Smooth muscle cell (in vitro differentiated cells): ENCODE measurements around the gene RAB14. TPM values are rescaled to one million over a fixed set of nuclear protein-coding genes. Genes with fewer than 3 reads are reported as not detected.

ENCODE experiments used
- DNase-seq: peaks from one replicate; lab custom pipeline; 2025; ENCODE audit not compliant: unreplicated experiment; lab: John Stamatoyannopoulos, UW
- H2AFZ ChIP-seq: fragments of 200-600 bp; sonication (generic); 2 replicates; pipeline ENCODE4 v1.6.0; 2016; ENCODE audit warnings: antibody characterized with exemption, low read depth, mild to moderate bottlenecking
- H3F3A ChIP-seq: fragments of 200-600 bp; sonication (generic); 2 replicates; pipeline ENCODE4 v1.6.0; 2017; ENCODE audit warnings: antibody characterized with exemption, low read depth
- H3K27ac ChIP-seq: fragments of 200-600 bp; sonication (generic); 2 replicates; pipeline ENCODE4 v1.5.1; 2016; ENCODE audit warnings: low read depth, mild to moderate bottlenecking
- H3K27me3 ChIP-seq: fragments of 200-600 bp; sonication (generic); 2 replicates; pipeline ENCODE4 v1.6.1; 2016; ENCODE audit warnings: low read depth, mild to moderate bottlenecking
- H3K36me3 ChIP-seq: fragments of 200-600 bp; sonication (generic); 2 replicates; pipeline ENCODE4 v1.5.1; 2016; ENCODE audit warnings: low read depth
- H3K4me1 ChIP-seq: fragments of 200-600 bp; sonication (generic); 2 replicates; pipeline ENCODE4 v1.5.1; 2016; ENCODE audit warnings: low read depth
- H3K4me2 ChIP-seq: fragments of 200-600 bp; sonication (generic); 2 replicates; pipeline ENCODE4 v1.6.0; 2016; ENCODE audit warnings: mild to moderate bottlenecking
- H3K4me3 ChIP-seq: fragments of 200-600 bp; sonication (generic); 2 replicates; pipeline ENCODE4 v1.5.1; 2016; ENCODE audit warnings: mild to moderate bottlenecking
- H3K79me2 ChIP-seq: fragments of 200-600 bp; sonication (generic); 2 replicates; pipeline ENCODE4 v1.6.0; 2016; ENCODE audit warnings: low read depth, mild to moderate bottlenecking
- H3K9ac ChIP-seq: fragments of 200-600 bp; sonication (generic); 2 replicates; pipeline ENCODE4 v1.6.0; 2016; ENCODE audit warnings: low read depth
- H3K9me3 ChIP-seq: fragments of 200-600 bp; sonication (generic); replicated peaks from 2 replicates; pipeline ENCODE4 v1.5.1; 2016; ENCODE audit warnings: low read depth
- H4K20me1 ChIP-seq: fragments of 200-600 bp; sonication (generic); 2 replicates; pipeline ENCODE4 v1.6.0; 2016; ENCODE audit warnings: low read depth
- WGBS: methylation state at CpG from one replicate; pipeline ENCODE4 v1.1.7; 2016; ENCODE audit warnings: low lambda C conversion rate; 5-methylcytosine and 5-hydroxymethylcytosine counted together
- polyA plus RNA-seq: library from polyadenylated mRNA; unstranded; fragments of >200 nt; fragmentation: Nextera tagmentation; extraction: Ambion mirVana; gene quantifications from 2 replicates; pipeline ENCODE4 v1.2.1, GENCODE V29; 2016
- total RNA-seq: library from RNA; depleted of rRNA; stranded (reverse); fragments of >200 nt; gene quantifications from 2 replicates; pipeline ENCODE4 v1.2.3, GENCODE V29; 2014
- TF ChIP-seq, protein P1 (sequence below): fragments of 200-600 bp; sonication (generic); IDR thresholded peaks from 2 replicates; pipeline ENCODE4 v1.5.1; 2017; ENCODE audit warnings: borderline replicate concordance, mild to moderate bottlenecking, antibody characterized with exemption; ENCODE audit not compliant: insufficient read depth, poor library complexity, severe bottlenecking

Gene RAB14
- total and polyA plus RNA-seq, 2 experiments from 2014 or later, result 49.3 to 51.4 TPM

DNA sequence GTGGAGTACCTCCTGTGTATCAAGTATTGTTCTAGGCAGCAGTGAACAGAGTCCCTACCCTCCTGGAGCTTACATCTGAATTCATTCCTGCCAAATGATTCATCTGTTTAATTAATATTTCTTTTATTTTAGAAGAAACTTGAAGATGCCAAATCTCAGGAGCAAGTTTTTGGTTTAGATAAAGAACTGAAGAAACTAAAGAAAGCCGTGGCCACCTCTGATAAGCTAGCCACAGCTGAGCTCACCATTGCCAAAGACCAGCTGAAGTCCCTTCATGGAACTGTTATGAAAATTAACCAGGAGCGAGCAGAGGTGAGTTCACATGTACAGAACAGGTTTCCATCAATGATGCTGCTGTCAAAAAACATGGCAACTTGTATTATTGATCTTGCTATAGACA lies 57.9 kb downstream of the RAB14 start:
- Histone ChIP-seq H3K27ac (no peak overlapping the region), H3K9ac (no peak overlapping the region), H3K27me3 (no peaks in the 10 kb centered on the region), H3K36me3 (no peaks in the 10 kb centered on the region), H3K9me3 (no peaks in the 10 kb centered on the region), H3K4me2 (no peak overlapping the region), H3K4me1 (no peaks in the 10 kb centered on the region), H3F3A (no peaks in the 10 kb centered on the region), H4K20me1 (no peaks in the 10 kb centered on the region), H3K4me3 (no peak overlapping the region), H2AFZ (no peak overlapping the region), H3K79me2 (no peaks in the 10 kb centered on the region)
- DNase-seq, result no peak
- WGBS, result 96% methylated on average over 2 of the region's 2 CpGs
- TF ChIP-seq, protein P1, sequence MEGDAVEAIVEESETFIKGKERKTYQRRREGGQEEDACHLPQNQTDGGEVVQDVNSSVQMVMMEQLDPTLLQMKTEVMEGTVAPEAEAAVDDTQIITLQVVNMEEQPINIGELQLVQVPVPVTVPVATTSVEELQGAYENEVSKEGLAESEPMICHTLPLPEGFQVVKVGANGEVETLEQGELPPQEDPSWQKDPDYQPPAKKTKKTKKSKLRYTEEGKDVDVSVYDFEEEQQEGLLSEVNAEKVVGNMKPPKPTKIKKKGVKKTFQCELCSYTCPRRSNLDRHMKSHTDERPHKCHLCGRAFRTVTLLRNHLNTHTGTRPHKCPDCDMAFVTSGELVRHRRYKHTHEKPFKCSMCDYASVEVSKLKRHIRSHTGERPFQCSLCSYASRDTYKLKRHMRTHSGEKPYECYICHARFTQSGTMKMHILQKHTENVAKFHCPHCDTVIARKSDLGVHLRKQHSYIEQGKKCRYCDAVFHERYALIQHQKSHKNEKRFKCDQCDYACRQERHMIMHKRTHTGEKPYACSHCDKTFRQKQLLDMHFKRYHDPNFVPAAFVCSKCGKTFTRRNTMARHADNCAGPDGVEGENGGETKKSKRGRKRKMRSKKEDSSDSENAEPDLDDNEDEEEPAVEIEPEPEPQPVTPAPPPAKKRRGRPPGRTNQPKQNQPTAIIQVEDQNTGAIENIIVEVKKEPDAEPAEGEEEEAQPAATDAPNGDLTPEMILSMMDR, result no peak

DNA sequence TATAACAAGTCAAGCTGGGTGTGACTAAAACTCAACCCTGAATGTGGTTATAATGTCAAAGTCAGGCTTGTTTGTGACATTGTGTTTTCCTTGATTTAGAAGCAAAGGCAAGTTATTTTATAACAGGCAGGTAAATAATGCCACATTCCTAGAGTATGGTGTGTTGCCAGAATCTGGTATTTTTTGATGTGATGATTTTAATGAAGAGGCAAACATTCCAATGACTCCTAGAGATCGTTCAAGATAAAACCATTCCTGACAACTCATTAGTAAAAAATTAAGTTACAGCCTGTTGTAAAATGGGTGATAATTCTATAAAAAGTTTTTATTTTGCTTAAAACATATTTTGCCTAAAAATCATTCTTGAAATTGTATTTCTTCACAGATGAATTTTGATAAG lies 60.0 kb downstream of the RAB14 start:
- H3K9me3 ChIP-seq, result no peaks in the 10 kb centered on the region
- WGBS, result 79% methylated on average over 1 of the region's 1 CpG

DNA sequence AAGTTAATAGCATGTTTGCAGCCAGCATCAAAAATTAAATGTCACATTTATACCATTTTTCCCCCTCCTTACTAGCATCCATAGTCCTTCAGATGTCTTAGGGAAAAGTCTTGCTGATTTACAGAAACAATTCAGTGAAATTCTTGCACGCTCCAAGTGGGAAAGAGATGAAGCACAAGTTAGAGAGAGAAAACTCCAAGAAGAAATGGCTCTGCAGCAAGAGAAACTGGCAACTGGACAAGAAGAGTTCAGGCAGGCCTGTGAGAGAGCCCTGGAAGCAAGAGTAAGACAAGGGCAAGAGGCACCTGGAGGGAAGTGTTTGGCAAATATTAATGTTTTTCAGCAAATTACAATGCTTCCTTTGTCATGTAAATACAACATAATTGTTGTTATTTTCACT lies 60.4 kb downstream of the RAB14 start:
- no peaks in the 10 kb centered on the region for H3K27me3 ChIP-seq
- H3K36me3 ChIP-seq, result no peaks in the 10 kb centered on the region
- DNase-seq, result no peak
- H3K4me3 ChIP-seq, result no peak overlapping the region
- H3K27ac ChIP-seq, result no peak overlapping the region
- H3K79me2 ChIP-seq, result no peaks in the 10 kb centered on the region
- H3K9ac ChIP-seq, result no peak overlapping the region
- H3K4me2 ChIP-seq, result no peak overlapping the region
- H2AFZ ChIP-seq, result no peak overlapping the region
- H3K4me1 ChIP-seq, result no peaks in the 10 kb centered on the region
- H4K20me1 ChIP-seq, result no peaks in the 10 kb centered on the region
- TF ChIP-seq, protein P1, result no peak
- no peaks in the 10 kb centered on the region for H3K9me3 ChIP-seq
- no peaks in the 10 kb centered on the region for H3F3A ChIP-seq
- 100% methylated on average over 1 of the region's 1 CpG for WGBS

More for the DNA sequence above, 60.0 kb downstream of the RAB14 start:
- DNase-seq, result no peak
- Histone ChIP-seq H3K27me3 (no peaks in the 10 kb centered on the region), H2AFZ (no peak overlapping the region), H3K79me2 (no peaks in the 10 kb centered on the region), H3K36me3 (no peaks in the 10 kb centered on the region), H3K4me1 (no peaks in the 10 kb centered on the region), H4K20me1 (no peaks in the 10 kb centered on the region), H3K4me3 (no peak overlapping the region), H3F3A (no peaks in the 10 kb centered on the region), H3K27ac (no peak overlapping the region), H3K9ac (no peak overlapping the region), H3K4me2 (no peak overlapping the region)
- TF ChIP-seq, protein P1, result no peak

DNA sequence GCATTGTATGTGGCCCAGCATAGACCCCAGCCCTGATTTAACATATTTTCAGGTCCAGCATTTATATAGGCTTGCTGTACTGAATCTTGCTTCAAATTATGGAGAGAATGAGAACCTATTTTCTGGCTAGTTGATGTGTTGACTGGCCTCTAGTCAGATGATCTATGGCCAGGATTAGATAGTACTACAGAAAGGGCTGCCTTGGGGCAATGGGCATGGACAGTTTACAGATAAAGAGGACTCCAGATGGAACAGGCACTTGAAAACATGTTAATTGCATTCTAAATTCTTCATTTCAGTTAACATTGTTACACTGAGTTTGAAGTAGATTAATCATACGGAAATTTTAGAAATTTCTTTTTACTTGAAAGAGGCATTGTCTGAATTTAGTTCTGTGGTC lies 61.5 kb downstream of the RAB14 start:
- Histone ChIP-seq H3K79me2 (no peaks in the 10 kb centered on the region), H2AFZ (no peak overlapping the region), H3K36me3 (no peaks in the 10 kb centered on the region), H4K20me1 (no peaks in the 10 kb centered on the region), H3F3A (no peaks in the 10 kb centered on the region), H3K27ac (no peak overlapping the region), H3K27me3 (no peaks in the 10 kb centered on the region), H3K4me2 (no peak overlapping the region), H3K9me3 (no peaks in the 10 kb centered on the region), H3K4me3 (no peak overlapping the region), H3K9ac (no peak overlapping the region), H3K4me1 (no peaks in the 10 kb centered on the region)
- TF ChIP-seq, protein P1, result no peak
- no peak for DNase-seq
- WGBS, result 79% methylated on average over 1 of the region's 1 CpG
